ENCODE measurements around the gene ZDHHC24. TPM values are rescaled to one million over a fixed set of nuclear protein-coding genes. Genes with fewer than 3 reads are reported as not detected.

The ZDHHC24 gene, protein sequence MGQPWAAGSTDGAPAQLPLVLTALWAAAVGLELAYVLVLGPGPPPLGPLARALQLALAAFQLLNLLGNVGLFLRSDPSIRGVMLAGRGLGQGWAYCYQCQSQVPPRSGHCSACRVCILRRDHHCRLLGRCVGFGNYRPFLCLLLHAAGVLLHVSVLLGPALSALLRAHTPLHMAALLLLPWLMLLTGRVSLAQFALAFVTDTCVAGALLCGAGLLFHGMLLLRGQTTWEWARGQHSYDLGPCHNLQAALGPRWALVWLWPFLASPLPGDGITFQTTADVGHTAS
- total RNA-seq (1 to 10 TPM; 3.9 to 6.5 (median 5.2) TPM), polyA plus RNA-seq (1 to 10 TPM; 5.4 to 7.6 (median 5.5) TPM)
- long read RNA-seq, donor 1, partial matches to known transcripts, result 0 of 1 reads
- long read RNA-seq, donor 1, other reads (novel, unspliced or antisense), result 1 of 1 reads
- long read RNA-seq, donor 2, full-length matches to known transcripts, result 17 of 20 reads
- long read RNA-seq, donor 2, partial matches to known transcripts, result 2 of 20 reads
- long read RNA-seq, donor 2, other reads (novel, unspliced or antisense), result 1 of 20 reads

DNA sequence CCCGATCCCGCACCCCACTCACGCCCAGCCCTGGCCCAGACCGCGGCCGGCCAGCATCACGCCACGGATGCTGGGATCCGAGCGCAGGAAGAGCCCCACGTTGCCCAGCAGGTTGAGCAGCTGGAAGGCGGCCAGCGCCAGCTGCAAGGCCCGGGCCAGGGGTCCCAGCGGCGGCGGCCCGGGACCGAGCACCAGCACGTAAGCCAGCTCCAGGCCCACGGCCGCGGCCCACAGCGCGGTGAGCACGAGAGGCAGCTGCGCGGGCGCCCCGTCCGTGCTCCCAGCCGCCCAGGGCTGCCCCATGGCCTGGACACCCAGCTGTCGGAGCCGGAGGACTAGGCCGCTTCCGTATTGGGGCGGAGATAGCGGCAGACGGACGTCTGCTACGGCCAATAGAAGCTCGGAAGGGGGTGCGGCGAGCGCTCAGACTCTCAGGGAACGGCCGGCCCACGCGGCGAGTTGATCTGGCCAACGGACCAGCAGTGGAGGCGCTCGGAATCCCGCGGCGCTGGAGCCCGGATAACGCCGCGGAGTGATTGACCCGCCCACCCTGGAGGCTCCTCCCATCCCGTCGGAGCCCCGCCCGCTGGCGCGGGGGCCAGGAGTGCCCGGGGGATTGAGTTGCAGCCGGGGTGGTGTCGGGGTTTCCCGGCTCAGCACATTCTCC is at the start of gene ZDHHC24:
Gene ZDHHC24 (minus strand): TSS at position 348 of the 667 bp plus-strand sequence. CDS start 45 bp downstream, at position 303.
- Histone ChIP-seq H3K4me1 (peaks cover 33% of the 10 kb centered on the region), H3K9me3 (no peaks in the 10 kb centered on the region), H3K36me3 (ENCODE audit: insufficient read depth in 1 of 2, low read depth in 1 of 2) (peaks cover 0 to 12% of the 10 kb centered on the region in 2 donors), H3K27me3 (ENCODE audit: insufficient read depth in 3 of 3, low read length in 2 of 3) (no peaks in the 10 kb centered on the region), H3K27ac (peak within 1 kb of the TSS; percentile 89), H3K4me3 (peak within 1 kb of the TSS; percentile 83)
- TF ChIP-seq, protein P1, sequence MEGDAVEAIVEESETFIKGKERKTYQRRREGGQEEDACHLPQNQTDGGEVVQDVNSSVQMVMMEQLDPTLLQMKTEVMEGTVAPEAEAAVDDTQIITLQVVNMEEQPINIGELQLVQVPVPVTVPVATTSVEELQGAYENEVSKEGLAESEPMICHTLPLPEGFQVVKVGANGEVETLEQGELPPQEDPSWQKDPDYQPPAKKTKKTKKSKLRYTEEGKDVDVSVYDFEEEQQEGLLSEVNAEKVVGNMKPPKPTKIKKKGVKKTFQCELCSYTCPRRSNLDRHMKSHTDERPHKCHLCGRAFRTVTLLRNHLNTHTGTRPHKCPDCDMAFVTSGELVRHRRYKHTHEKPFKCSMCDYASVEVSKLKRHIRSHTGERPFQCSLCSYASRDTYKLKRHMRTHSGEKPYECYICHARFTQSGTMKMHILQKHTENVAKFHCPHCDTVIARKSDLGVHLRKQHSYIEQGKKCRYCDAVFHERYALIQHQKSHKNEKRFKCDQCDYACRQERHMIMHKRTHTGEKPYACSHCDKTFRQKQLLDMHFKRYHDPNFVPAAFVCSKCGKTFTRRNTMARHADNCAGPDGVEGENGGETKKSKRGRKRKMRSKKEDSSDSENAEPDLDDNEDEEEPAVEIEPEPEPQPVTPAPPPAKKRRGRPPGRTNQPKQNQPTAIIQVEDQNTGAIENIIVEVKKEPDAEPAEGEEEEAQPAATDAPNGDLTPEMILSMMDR (IDR thresholded peaks at IDR 0.05), result no peak
- intact Hi-C loops (cut with DNase I), result no loop called here
- DNase-seq (peak; percentile 99), ATAC-seq (peak; percentile 90 to 93 (median 92))
- 0 to 1% (median 1%) methylated on average over 65 to 71 of the region's 71 CpGs for WGBS, 3 donors

DNA sequence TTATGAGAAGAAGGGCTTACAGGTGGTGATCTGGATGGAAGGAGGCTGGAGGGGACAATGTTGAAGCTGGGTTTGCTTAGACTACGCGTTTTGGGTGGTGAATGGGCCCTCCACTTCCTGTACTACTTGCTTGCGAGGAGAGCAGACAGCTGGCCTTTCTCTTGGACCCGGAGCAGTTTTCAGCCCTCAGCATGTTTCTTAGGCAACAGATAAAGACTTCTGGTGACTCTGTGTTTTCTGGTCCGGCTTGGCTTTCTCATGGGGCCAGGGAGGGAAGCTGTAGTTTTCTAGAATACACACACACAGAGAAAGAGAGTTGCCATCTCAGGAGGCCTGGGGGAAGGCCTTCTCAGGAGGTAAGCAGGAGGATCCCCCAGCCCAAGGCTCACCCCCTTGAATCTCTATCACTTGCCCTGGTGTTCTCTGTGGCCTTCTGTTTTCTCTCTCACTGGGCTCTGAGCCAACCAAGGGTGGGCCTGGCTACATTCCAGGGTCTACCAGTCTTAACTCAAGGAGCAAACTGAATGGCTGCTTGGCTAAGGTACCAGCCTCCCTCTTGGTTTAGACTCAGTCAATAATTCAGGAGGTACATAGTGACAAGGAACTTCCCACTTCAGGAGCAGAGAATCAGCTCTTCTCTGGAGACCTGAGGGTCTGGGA is 49.5 kb upstream of the ZDHHC24 start:
- Histone ChIP-seq H3K4me1 (peaks cover 15% of the 10 kb centered on the region), H3K27ac (no peak overlapping the region), H3K9me3 (no peaks in the 10 kb centered on the region), H3K36me3 (ENCODE audit: insufficient read depth in 1 of 2, low read depth in 1 of 2) (peaks cover 0 to 15% of the 10 kb centered on the region in 2 donors), H3K27me3 (ENCODE audit: insufficient read depth in 3 of 3, low read length in 2 of 3) (no peaks in the 10 kb centered on the region), H3K4me3 (no peak overlapping the region)
- TF ChIP-seq, protein P1 (IDR thresholded peaks at IDR 0.05), result no peak
- 56 to 68% (median 60%) methylated on average over 5 of the region's 5 CpGs for WGBS, 3 donors
- ATAC-seq (no peak), DNase-seq (peak in 1 of 2 donors; percentile 18)
- intact Hi-C loops (cut with DNase I), result no loop called here

DNA sequence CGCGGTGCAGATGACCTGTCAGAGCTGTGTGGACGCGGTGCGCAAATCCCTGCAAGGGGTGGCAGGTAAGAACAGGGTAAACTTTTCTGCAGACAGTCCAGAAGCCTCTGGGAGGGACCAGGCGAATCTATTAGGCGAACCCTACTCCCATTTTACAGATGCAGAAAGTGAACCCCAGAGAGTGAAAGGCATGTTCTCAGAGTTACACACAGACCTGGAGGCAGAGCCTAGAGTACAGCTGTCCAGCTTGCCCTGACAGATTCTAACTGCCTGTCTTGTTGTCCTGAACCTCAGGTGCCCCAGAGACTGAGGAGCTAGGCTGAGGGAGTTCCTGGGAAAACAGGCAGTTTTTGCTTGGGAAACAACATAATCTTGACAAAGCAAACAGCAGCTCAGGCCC is 47.8 kb upstream of the ZDHHC24 start:
- peak in 1 of 4 donors; percentile 5 for ATAC-seq
- DNase-seq, result no peak
- Histone ChIP-seq H3K4me1 (peaks cover 15% of the 10 kb centered on the region), H3K9me3 (no peaks in the 10 kb centered on the region), H3K36me3 (ENCODE audit: insufficient read depth in 1 of 2, low read depth in 1 of 2) (no peaks in the 10 kb centered on the region), H3K27ac (peak overlapping the region; percentile 84), H3K27me3 (ENCODE audit: insufficient read depth in 3 of 3, low read length in 2 of 3) (no peaks in the 10 kb centered on the region), H3K4me3 (peak overlapping the region; percentile 92)
- intact Hi-C loops (cut with DNase I), result loop anchor here (5.0 kb wide), 2 partner anchors 84 to 239 kb away; partner anchors contain the start of gene RBM4B (in 1 of the 2)
- 57 to 65% (median 63%) methylated on average over 7 of the region's 7 CpGs for WGBS, 3 donors
- TF ChIP-seq, protein P1 (IDR thresholded peaks at IDR 0.05), result no peak

DNA sequence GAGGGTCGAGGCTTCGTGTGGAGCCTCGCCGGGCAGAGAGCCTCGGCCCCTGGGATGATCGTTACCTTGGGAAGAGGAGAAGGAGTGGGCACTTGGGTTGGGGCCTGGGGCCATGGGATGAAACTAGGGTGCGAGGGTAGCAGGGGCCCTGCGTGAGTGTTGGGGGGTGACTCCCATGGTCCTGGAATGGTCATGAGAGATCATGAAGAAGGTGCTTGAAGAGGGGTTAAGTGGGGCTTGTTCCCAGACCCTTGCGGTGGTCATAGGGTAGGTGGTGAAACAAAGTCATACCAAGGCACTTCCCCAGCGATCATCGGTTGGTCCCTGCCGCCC is 47.4 kb upstream of the ZDHHC24 start:
- Histone ChIP-seq H3K36me3 (ENCODE audit: insufficient read depth in 1 of 2, low read depth in 1 of 2) (no peaks in the 10 kb centered on the region), H3K27ac (peak overlapping the region; percentile 84), H3K9me3 (no peaks in the 10 kb centered on the region), H3K4me1 (peaks cover 15% of the 10 kb centered on the region), H3K27me3 (ENCODE audit: insufficient read depth in 3 of 3, low read length in 2 of 3) (no peaks in the 10 kb centered on the region), H3K4me3 (peak overlapping the region; percentile 92)
- TF ChIP-seq, protein P1 (IDR thresholded peaks at IDR 0.05), result no peak
- DNase-seq (no peak), ATAC-seq (peak in 1 of 4 donors; percentile 4)
- WGBS, 3 donors, result 7 to 9% (median 7%) methylated on average over 12 of the region's 12 CpGs
- intact Hi-C loops (cut with DNase I), result loop anchor here (5.0 kb wide), 2 partner anchors 84 to 239 kb away; partner anchors contain the start of gene RBM4B (in 1 of the 2)

All from psoas muscle (tissue), 8 donors.